Esophagus squamous epithelium (tissue), 5 donors: ENCODE measurements around the gene KIAA0930. TPM values are rescaled to one million over a fixed set of nuclear protein-coding genes. Genes with fewer than 3 reads are reported as not detected.

ENCODE experiments used
- DNase-seq: peaks from one replicate; lab custom pipeline; 2025; lab: John Stamatoyannopoulos, UW
- H3K27ac ChIP-seq, 4 donors: fragments of 200-600 bp; sonication (generic); one replicate each; pipeline ENCODE4 v1.5.1; 2016 to 2019; ENCODE audit warnings: mild to moderate bottlenecking in 1 of 4
- H3K27me3 ChIP-seq, 4 donors: fragments of 200-600 bp; sonication (generic); 1 replicate in 3 of 4; 2 replicates in 1 of 4; pipeline versions ENCODE4 v1.5.1 to v1.6.0; 2017 to 2021; ENCODE audit warnings: antibody characterized with exemption in 1 of 4
- H3K36me3 ChIP-seq, 3 donors: fragments of 200-600 bp; sonication (generic); one replicate each; pipeline ENCODE4 v1.5.1; 2016 to 2019
- H3K4me1 ChIP-seq, 3 donors: fragments of 200-600 bp; sonication (generic); one replicate each; pipeline ENCODE4 v1.5.1; 2017 to 2019
- H3K4me3 ChIP-seq, 4 donors: fragments of 200-600 bp; sonication (generic); 1 replicate in 3 of 4; 2 replicates in 1 of 4; pipeline ENCODE4 v1.5.1; 2016 to 2019; ENCODE audit warnings: mild to moderate bottlenecking in 2 of 4, moderate library complexity in 1 of 4
- H3K9me3 ChIP-seq, 3 donors: fragments of 200-600 bp; sonication (generic); one replicate each; pipeline ENCODE4 v1.5.1; 2016 to 2019
- CTCF ChIP-seq, 6 experiments: fragments of 450-650 bp in 4 of 6; fragments of 200-600 bp in 2 of 6; sonication (generic) in 2 of 6; IDR thresholded peaks; one replicate each; pipeline ENCODE4 v1.5.1; 2016 to 2019; ENCODE audit warnings: antibody characterized with exemption in 6 of 6, mild to moderate bottlenecking in 4 of 6, moderate library complexity in 4 of 6
- POLR2A ChIP-seq, 4 donors: fragments of 450-650 bp; IDR thresholded peaks; one replicate each; pipeline ENCODE4 v1.6.1; 2017; ENCODE audit warnings: antibody characterized with exemption in 4 of 4, mild to moderate bottlenecking in 4 of 4, moderate library complexity in 3 of 4
- WGBS, 2 donors: methylation state at CpG; one replicate each; pipeline ENCODE4 v1.1.5; 2018; 5-methylcytosine and 5-hydroxymethylcytosine counted together
- intact Hi-C: fragments of 100-400 bp; cut with DNase I; formaldehyde crosslinking; loops from one replicate; pipeline ENCODE4 v1.15.0; 2022
- total RNA-seq, 4 donors: library from RNA; depleted of rRNA; stranded (reverse); fragments of >200 nt; gene quantifications; one replicate each; pipeline ENCODE4 v1.1.0, GENCODE V29; 2016
- donor health status: DM: yes; HTN: yes; CAD: no.

Gene KIAA0930
- total RNA-seq, 4 donors from 2014 or later: 33.1 to 40.2 (median 38.1) TPM

- no peak for TF ChIP-seq CTCF (IDR thresholded peaks at IDR 0.05)
- TF ChIP-seq POLR2A (IDR thresholded peaks at IDR 0.05): no peak
- H3K4me3 ChIP-seq: peak overlapping the region; percentile 68 to 88 (median 76)
- 43 to 62% methylated on average over 5 to 6 of the region's 6 CpGs for WGBS, 2 donors
- peak overlapping the region in 2 of 4 donors; percentile 22 to 75 for H3K27ac ChIP-seq
- DNase-seq: no peak
- no peaks in the 10 kb centered on the region for H3K9me3 ChIP-seq
- peaks cover 0 to 31% (median 0%) of the 10 kb centered on the region in 3 donors for H3K36me3 ChIP-seq
- H3K27me3 ChIP-seq: no peaks in the 10 kb centered on the region
- H3K4me1 ChIP-seq: peaks cover 21 to 86% (median 30%) of the 10 kb centered on the region in 3 donors
- intact Hi-C loops: no loop called here
Measured at GRCh38 chr22:45238957-45239680, 1.6 kb downstream of the KIAA0930 start.

- H3K4me1 ChIP-seq: peaks cover 21 to 83% (median 30%) of the 10 kb centered on the region in 3 donors
- no peak for DNase-seq
- 77 to 92% methylated on average over 15 to 18 of the region's 18 CpGs for WGBS, 2 donors
- intact Hi-C loops: no loop called here
- no peaks in the 10 kb centered on the region for H3K9me3 ChIP-seq
- no peak overlapping the region for H3K4me3 ChIP-seq
- TF ChIP-seq POLR2A (IDR thresholded peaks at IDR 0.05): no peak
- no peak for TF ChIP-seq CTCF (IDR thresholded peaks at IDR 0.05)
- H3K27ac ChIP-seq: no peak overlapping the region
- peaks cover 0 to 31% (median 0%) of the 10 kb centered on the region in 3 donors for H3K36me3 ChIP-seq
- no peaks in the 10 kb centered on the region for H3K27me3 ChIP-seq
Measured at GRCh38 chr22:45238076-45238956, 2.4 kb downstream of the KIAA0930 start.

GRCh38 chr22:45237065-45237990, 3.4 kb downstream of the KIAA0930 start:
- H3K9me3 ChIP-seq: no peaks in the 10 kb centered on the region
- DNase-seq: no peak
- no peak for TF ChIP-seq CTCF (IDR thresholded peaks at IDR 0.05)
- no peak for TF ChIP-seq POLR2A (IDR thresholded peaks at IDR 0.05)
- no peak overlapping the region for H3K4me3 ChIP-seq
- peaks cover 0 to 31% (median 0%) of the 10 kb centered on the region in 3 donors for H3K36me3 ChIP-seq
- peaks cover 21 to 80% (median 30%) of the 10 kb centered on the region in 3 donors for H3K4me1 ChIP-seq
- intact Hi-C loops: no loop called here
- H3K27me3 ChIP-seq: no peaks in the 10 kb centered on the region
- 82 to 86% methylated on average over 11 to 12 of the region's 15 CpGs for WGBS, 2 donors
- H3K27ac ChIP-seq: no peak overlapping the region

DNA sequence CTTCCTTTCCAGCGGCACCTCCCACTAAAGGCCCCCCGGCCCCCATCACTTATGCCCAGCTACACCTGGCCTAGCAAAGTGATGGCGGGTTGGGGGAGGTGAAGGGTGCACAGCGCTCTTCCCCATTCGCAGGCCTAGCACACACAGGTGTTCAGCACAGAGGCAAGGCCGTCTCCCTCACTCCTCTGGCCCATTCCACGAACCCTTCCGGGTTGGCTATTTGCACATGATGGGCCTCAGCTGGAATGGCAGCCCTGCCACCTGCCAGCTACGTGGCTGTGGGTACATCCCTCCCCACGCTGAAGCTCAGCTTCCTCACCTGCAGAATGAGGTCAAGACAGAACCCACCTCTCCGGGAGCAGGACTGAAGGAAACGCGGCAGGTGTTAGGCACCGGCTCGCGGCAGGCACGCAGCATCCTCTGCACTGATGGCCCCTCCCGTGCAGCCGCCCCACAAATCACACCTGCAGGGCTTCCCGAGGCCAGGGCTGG, 4.8 kb downstream of the KIAA0930 start:
- TF ChIP-seq POLR2A (IDR thresholded peaks at IDR 0.05) (no peak), CTCF (IDR thresholded peaks at IDR 0.05) (no peak)
- intact Hi-C loops: no loop called here
- no peak for DNase-seq
- no peaks in the 10 kb centered on the region for H3K9me3 ChIP-seq
- no peaks in the 10 kb centered on the region for H3K27me3 ChIP-seq
- 78 to 79% methylated on average over 10 to 15 of the region's 20 CpGs for WGBS, 2 donors
- H3K4me3 ChIP-seq: no peak overlapping the region
- peaks cover 14 to 84% (median 30%) of the 10 kb centered on the region in 3 donors for H3K4me1 ChIP-seq
- peak overlapping the region in 2 of 4 donors; percentile 3 to 38 for H3K27ac ChIP-seq
- H3K36me3 ChIP-seq: peaks cover 0 to 31% (median 0%) of the 10 kb centered on the region in 3 donors
